OCI-LY1 (cell line): ENCODE results near the gene IGLL5.

Experiments used
- H2AFZ ChIP-seq: fragments of 200-600 bp; sonication (generic), shearing (Covaris generic); 2 replicates; pipeline ENCODE4 v1.6.0; 2014; ENCODE audit warnings: antibody characterized with exemption, mild to moderate bottlenecking, low read length
- H3F3A ChIP-seq: fragments of 200-600 bp; sonication (generic), shearing (Covaris generic); 2 replicates; pipeline ENCODE4 v1.6.0; 2014; ENCODE audit warnings: mild to moderate bottlenecking, antibody characterized with exemption, low read length, moderate library complexity; ENCODE audit not compliant: insufficient read depth
- H3K27ac ChIP-seq: fragments of 200-600 bp; sonication (generic); 2 replicates; pipeline ENCODE4 v1.5.1; 2014; ENCODE audit warnings: low read length, mixed run types, mild to moderate bottlenecking, low read depth; ENCODE audit not compliant: poor library complexity, severe bottlenecking
- H3K27me3 ChIP-seq: fragments of 200-600 bp; sonication (generic); 2 replicates; pipeline ENCODE4 v1.6.0; 2014; ENCODE audit warnings: antibody characterized with exemption, mild to moderate bottlenecking, low read length, moderate library complexity; ENCODE audit not compliant: insufficient read depth
- H3K36me3 ChIP-seq: fragments of 200-600 bp; sonication (generic); 2 replicates; pipeline ENCODE4 v1.6.1; 2014; ENCODE audit warnings: mild to moderate bottlenecking, antibody characterized with exemption, low read length, moderate library complexity, mixed read lengths; ENCODE audit not compliant: insufficient read depth
- H3K4me1 ChIP-seq: fragments of 200-600 bp; sonication (generic); 2 replicates; pipeline ENCODE4 v1.5.1; 2014; ENCODE audit warnings: mild to moderate bottlenecking, low read length, moderate library complexity; ENCODE audit not compliant: insufficient read depth, severe bottlenecking
- H3K4me2 ChIP-seq: fragments of 200-600 bp; sonication (generic), shearing (Covaris generic); 2 replicates; pipeline ENCODE4 v1.6.1; 2014; ENCODE audit warnings: low read length
- H3K4me3 ChIP-seq: fragments of 200-600 bp; sonication (generic); 2 replicates; pipeline ENCODE4 v1.5.1; 2014; ENCODE audit warnings: low read length, low read depth, mild to moderate bottlenecking, mixed read lengths; ENCODE audit not compliant: poor library complexity, severe bottlenecking
- H3K79me2 ChIP-seq: fragments of 200-600 bp; shearing (Covaris generic); 2 replicates; pipeline ENCODE4 v1.6.1; 2016; ENCODE audit warnings: mixed run types, low read length, mixed read lengths; ENCODE audit not compliant: insufficient read depth
- H3K9ac ChIP-seq: fragments of 200-600 bp; sonication (generic), shearing (Covaris generic); 2 replicates; pipeline ENCODE4 v1.6.1; 2014; ENCODE audit warnings: mild to moderate bottlenecking, low read length, mixed read lengths
- H3K9me2 ChIP-seq: fragments of 200-600 bp; sonication (generic), shearing (Covaris generic); 2 replicates; pipeline ENCODE4 v1.6.1; 2014; ENCODE audit warnings: low read depth, mild to moderate bottlenecking, low read length, mixed read lengths
- H3K9me3 ChIP-seq: fragments of 200-600 bp; shearing (Covaris generic); 2 replicates; pipeline ENCODE4 v1.6.1; 2014; ENCODE audit warnings: low read length, mixed read lengths
- H4K20me1 ChIP-seq: fragments of 200-600 bp; sonication (generic), shearing (Covaris generic); 2 replicates; pipeline ENCODE4 v1.6.0; 2016; ENCODE audit warnings: mild to moderate bottlenecking, low read length; ENCODE audit not compliant: insufficient read depth
- EZH2 ChIP-seq: fragments of 200-600 bp; sonication (generic), shearing (Covaris generic); IDR thresholded peaks from 2 replicates; pipeline ENCODE4 v1.8.0; 2017; ENCODE audit warnings: borderline replicate concordance, mixed run types, mild to moderate bottlenecking, antibody characterized with exemption, low read length, moderate library complexity, mixed read lengths
- TF ChIP-seq, protein P1 (sequence below): fragments of 200-600 bp; sonication (generic), shearing (Covaris generic); IDR thresholded peaks from 2 replicates; pipeline ENCODE4 v1.5.1; 2017; ENCODE audit warnings: mild to moderate bottlenecking, antibody characterized with exemption, low read length, moderate library complexity, mixed read lengths

Gene IGLL5

DNA sequence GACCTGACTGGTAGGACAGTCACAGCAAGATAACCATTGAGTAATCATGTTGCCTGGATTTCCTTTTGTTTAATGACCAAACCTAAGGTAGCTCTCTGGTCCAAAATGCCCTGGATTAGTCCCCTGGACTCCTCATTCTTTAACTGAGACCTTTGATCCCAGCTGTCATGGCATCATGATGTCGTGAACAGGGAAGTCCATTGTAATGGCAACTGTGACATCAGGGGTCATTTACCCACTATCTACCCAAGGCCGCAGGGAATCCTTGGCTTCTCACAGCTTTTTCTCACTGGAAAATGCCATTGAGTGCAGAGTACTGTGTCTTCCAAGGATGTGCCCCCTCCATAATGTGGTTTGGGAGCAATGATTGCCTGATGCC lies 29.1 kb upstream of the IGLL5 start:
- peaks cover 62% of the 10 kb centered on the region for H3K4me1 ChIP-seq
- H3K27me3 ChIP-seq: no peaks in the 10 kb centered on the region
- H2AFZ ChIP-seq: no peak overlapping the region
- TF ChIP-seq, protein P1, sequence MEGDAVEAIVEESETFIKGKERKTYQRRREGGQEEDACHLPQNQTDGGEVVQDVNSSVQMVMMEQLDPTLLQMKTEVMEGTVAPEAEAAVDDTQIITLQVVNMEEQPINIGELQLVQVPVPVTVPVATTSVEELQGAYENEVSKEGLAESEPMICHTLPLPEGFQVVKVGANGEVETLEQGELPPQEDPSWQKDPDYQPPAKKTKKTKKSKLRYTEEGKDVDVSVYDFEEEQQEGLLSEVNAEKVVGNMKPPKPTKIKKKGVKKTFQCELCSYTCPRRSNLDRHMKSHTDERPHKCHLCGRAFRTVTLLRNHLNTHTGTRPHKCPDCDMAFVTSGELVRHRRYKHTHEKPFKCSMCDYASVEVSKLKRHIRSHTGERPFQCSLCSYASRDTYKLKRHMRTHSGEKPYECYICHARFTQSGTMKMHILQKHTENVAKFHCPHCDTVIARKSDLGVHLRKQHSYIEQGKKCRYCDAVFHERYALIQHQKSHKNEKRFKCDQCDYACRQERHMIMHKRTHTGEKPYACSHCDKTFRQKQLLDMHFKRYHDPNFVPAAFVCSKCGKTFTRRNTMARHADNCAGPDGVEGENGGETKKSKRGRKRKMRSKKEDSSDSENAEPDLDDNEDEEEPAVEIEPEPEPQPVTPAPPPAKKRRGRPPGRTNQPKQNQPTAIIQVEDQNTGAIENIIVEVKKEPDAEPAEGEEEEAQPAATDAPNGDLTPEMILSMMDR: no peak
- TF ChIP-seq EZH2: no peak
- H3K9ac ChIP-seq: peak overlapping the region; percentile 96
- H3K4me2 ChIP-seq: peak overlapping the region; percentile 85
- H3K79me2 ChIP-seq: peaks cover 65% of the 10 kb centered on the region
- peaks cover 82% of the 10 kb centered on the region for H3K36me3 ChIP-seq
- H3K4me3 ChIP-seq: peak overlapping the region; percentile 95
- peak overlapping the region; percentile 100 for H3K27ac ChIP-seq
- no peaks in the 10 kb centered on the region for H3K9me3 ChIP-seq
- H3F3A ChIP-seq: peaks cover 9% of the 10 kb centered on the region
- no peaks in the 10 kb centered on the region for H4K20me1 ChIP-seq
- H3K9me2 ChIP-seq: no peaks in the 10 kb centered on the region

DNA sequence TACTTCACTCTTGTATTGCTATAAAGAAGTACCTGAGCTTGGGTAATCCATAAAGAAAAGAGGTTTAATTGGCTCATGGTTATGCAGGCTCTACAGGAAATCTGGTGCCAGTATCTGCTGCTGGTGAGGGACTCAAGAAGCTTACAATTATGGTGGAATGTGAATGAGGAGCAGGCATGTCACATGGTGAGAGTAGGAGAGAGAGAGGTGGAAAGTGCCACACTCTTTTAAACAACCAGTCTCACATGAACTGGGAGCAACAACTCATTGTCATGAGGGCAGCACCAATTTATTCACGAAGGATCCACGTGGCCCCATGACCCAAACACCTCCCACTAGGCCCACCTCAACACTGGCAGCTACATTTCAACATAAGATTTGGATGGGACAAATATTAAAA lies 24.6 kb upstream of the IGLL5 start:
- peak overlapping the region; percentile 96 for H3K9ac ChIP-seq
- H3K4me3 ChIP-seq: peak overlapping the region; percentile 95
- H3K4me1 ChIP-seq: peaks cover 64% of the 10 kb centered on the region
- H3F3A ChIP-seq: peaks cover 21% of the 10 kb centered on the region
- H3K36me3 ChIP-seq: peaks cover 46% of the 10 kb centered on the region
- TF ChIP-seq, protein P1: no peak
- TF ChIP-seq EZH2: no peak
- H3K4me2 ChIP-seq: peak overlapping the region; percentile 85
- no peaks in the 10 kb centered on the region for H3K27me3 ChIP-seq
- H3K9me2 ChIP-seq: no peaks in the 10 kb centered on the region
- no peaks in the 10 kb centered on the region for H3K9me3 ChIP-seq
- H4K20me1 ChIP-seq: no peaks in the 10 kb centered on the region
- H3K79me2 ChIP-seq: peaks cover 59% of the 10 kb centered on the region
- peak overlapping the region; percentile 100 for H3K27ac ChIP-seq
- no peak overlapping the region for H2AFZ ChIP-seq

DNA sequence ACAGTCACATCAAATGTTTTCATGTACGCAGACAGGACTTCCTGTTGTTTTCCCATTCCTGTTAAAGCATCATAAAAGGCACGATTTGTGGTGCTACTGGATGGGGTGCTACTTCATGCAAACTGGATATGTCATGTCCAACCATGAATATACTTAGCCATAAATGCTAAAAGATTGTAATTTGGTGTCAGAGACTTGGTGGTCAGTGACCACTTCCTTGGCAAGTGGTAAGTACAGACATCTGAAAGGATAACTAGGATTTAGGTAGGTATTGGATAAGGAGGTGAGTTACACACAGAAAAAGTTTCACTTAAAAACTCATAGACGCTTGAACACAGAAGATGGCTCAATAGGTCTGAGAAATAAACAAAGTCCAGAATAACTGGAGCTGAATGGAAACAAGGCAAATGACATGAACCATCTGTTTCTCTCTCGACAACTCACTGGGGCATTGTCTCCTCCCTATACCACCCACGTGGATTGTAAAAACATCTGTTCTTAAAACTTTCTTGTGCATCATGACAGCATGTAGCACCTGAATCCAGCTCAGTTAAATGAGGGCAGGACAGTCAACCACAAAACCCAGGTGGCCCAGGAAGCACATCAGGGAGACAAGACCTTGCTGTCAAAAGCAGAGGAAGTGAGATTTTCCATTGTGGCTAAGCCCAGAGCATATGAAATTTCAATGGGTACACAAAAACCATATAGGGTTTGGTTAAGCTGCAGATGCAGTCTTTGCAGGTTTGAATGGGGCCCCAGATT lies 22.1 kb upstream of the IGLL5 start:
- peak overlapping the region; percentile 96 for H3K9ac ChIP-seq
- no peaks in the 10 kb centered on the region for H3K27me3 ChIP-seq
- H3K4me1 ChIP-seq: peaks cover 73% of the 10 kb centered on the region
- H3K9me2 ChIP-seq: no peaks in the 10 kb centered on the region
- H3F3A ChIP-seq: peaks cover 15% of the 10 kb centered on the region
- H3K9me3 ChIP-seq: no peaks in the 10 kb centered on the region
- H3K4me2 ChIP-seq: peak overlapping the region; percentile 85
- H2AFZ ChIP-seq: no peak overlapping the region
- H3K36me3 ChIP-seq: peaks cover 21% of the 10 kb centered on the region
- TF ChIP-seq, protein P1: no peak
- TF ChIP-seq EZH2: no peak
- peak overlapping the region; percentile 95 for H3K4me3 ChIP-seq
- H4K20me1 ChIP-seq: no peaks in the 10 kb centered on the region
- peak overlapping the region; percentile 100 for H3K27ac ChIP-seq
- H3K79me2 ChIP-seq: peaks cover 34% of the 10 kb centered on the region
